ENCODE data around the gene DSC1.

GRCh38 chr18:31101183-31102024 lies 61.3 kb downstream of the DSC1 start:
- TF ChIP-seq EZH2phosphoT487 (IDR thresholded peaks at IDR 0.05; ENCODE audit: borderline replicate concordance) (no peak), ATF3 (IDR thresholded peaks at IDR 0.05) (no peak), EZH2 (IDR thresholded peaks at IDR 0.05) (no peak), POLR2AphosphoS5 (IDR thresholded peaks at IDR 0.05; ENCODE audit: low read depth, low read length) (peak; percentile 53; the same call in 1 of the 2 replicates), POLR2A (IDR thresholded peaks at IDR 0.05; ENCODE audit: borderline replicate concordance, extremely low read depth, insufficient read depth, insufficient read length) (no peak)
- TF ChIP-seq, protein P1, sequence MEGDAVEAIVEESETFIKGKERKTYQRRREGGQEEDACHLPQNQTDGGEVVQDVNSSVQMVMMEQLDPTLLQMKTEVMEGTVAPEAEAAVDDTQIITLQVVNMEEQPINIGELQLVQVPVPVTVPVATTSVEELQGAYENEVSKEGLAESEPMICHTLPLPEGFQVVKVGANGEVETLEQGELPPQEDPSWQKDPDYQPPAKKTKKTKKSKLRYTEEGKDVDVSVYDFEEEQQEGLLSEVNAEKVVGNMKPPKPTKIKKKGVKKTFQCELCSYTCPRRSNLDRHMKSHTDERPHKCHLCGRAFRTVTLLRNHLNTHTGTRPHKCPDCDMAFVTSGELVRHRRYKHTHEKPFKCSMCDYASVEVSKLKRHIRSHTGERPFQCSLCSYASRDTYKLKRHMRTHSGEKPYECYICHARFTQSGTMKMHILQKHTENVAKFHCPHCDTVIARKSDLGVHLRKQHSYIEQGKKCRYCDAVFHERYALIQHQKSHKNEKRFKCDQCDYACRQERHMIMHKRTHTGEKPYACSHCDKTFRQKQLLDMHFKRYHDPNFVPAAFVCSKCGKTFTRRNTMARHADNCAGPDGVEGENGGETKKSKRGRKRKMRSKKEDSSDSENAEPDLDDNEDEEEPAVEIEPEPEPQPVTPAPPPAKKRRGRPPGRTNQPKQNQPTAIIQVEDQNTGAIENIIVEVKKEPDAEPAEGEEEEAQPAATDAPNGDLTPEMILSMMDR (IDR thresholded peaks at IDR 0.05 in 2 of 3, conservative IDR thresholded peaks at IDR 0.05 in 1 of 3; ENCODE audit: borderline replicate concordance in 1 of 3, insufficient read depth in 1 of 3, low read depth in 2 of 3, low read length in 2 of 3): peak in 2 of 3 experiments; percentile 23 to 24; a peak in 2 of 6 replicates

Data from HCT116 (cell line).